Measurements from ENCODE around the gene CCM2L.

CCM2L gene

GRCh38 chr20:32012159-32012688 is 2.0 kb downstream of the CCM2L start:
- Mint-ChIP-seq H3K27ac (no peak overlapping the region), H3K36me3 (no peaks in the 10 kb centered on the region), H3K4me3 (no peak overlapping the region), H3K27me3 (peaks cover 48% of the 10 kb centered on the region), H3K9me3 (no peaks in the 10 kb centered on the region), H3K4me1 (no peaks in the 10 kb centered on the region)
- ATAC-seq, result no peak

GRCh38 chr20:32013326-32013725 is 3.1 kb downstream of the CCM2L start:
- Mint-ChIP-seq H3K27ac (no peak overlapping the region), H3K36me3 (no peaks in the 10 kb centered on the region), H3K9me3 (no peaks in the 10 kb centered on the region), H3K4me1 (peaks cover 8% of the 10 kb centered on the region), H3K4me3 (no peak overlapping the region), H3K27me3 (peaks cover 52% of the 10 kb centered on the region)
- ATAC-seq, result no peak

- ATAC-seq, result peak; percentile 31
- no peaks in the 10 kb centered on the region for H3K36me3 Mint-ChIP-seq
- H3K27me3 Mint-ChIP-seq, result peaks cover 76% of the 10 kb centered on the region
- H3K4me3 Mint-ChIP-seq, result peak overlapping the region; percentile 63
- peak overlapping the region; percentile 38 for H3K27ac Mint-ChIP-seq
- H3K9me3 Mint-ChIP-seq, result no peaks in the 10 kb centered on the region
- peaks cover 24% of the 10 kb centered on the region for H3K4me1 Mint-ChIP-seq
These were observed 7.5 kb downstream of the CCM2L start for GRCh38 chr20:32017711-32018251.

GRCh38 chr20:32018269-32019155 is 8.3 kb downstream of the CCM2L start:
- no peaks in the 10 kb centered on the region for H3K9me3 Mint-ChIP-seq
- H3K27me3 Mint-ChIP-seq, result peaks cover 83% of the 10 kb centered on the region
- H3K4me1 Mint-ChIP-seq, result peaks cover 24% of the 10 kb centered on the region
- peak; percentile 75 for ATAC-seq
- peak overlapping the region; percentile 90 for H3K4me3 Mint-ChIP-seq
- no peaks in the 10 kb centered on the region for H3K36me3 Mint-ChIP-seq
- H3K27ac Mint-ChIP-seq, result peak overlapping the region; percentile 38

- no peak overlapping the region for H3K27ac Mint-ChIP-seq
- H3K27me3 Mint-ChIP-seq, result peaks cover 88% of the 10 kb centered on the region
- H3K36me3 Mint-ChIP-seq, result no peaks in the 10 kb centered on the region
These were observed 8.9 kb downstream of the CCM2L start for GRCh38 chr20:32019156-32019510.

GRCh38 chr20:32019563-32020463 is 9.6 kb downstream of the CCM2L start:
- ATAC-seq, result no peak
- no peak overlapping the region for H3K27ac Mint-ChIP-seq
- H3K4me1 Mint-ChIP-seq, result peaks cover 29% of the 10 kb centered on the region
- no peaks in the 10 kb centered on the region for H3K36me3 Mint-ChIP-seq
- peak overlapping the region; percentile 77 for H3K4me3 Mint-ChIP-seq
- H3K27me3 Mint-ChIP-seq, result peaks cover 86% of the 10 kb centered on the region
- no peaks in the 10 kb centered on the region for H3K9me3 Mint-ChIP-seq

More at GRCh38 chr20:32019156-32019510, 8.9 kb downstream of the CCM2L start:
- no peak for ATAC-seq
- Mint-ChIP-seq H3K4me3 (peak overlapping the region; percentile 77), H3K9me3 (no peaks in the 10 kb centered on the region), H3K4me1 (peaks cover 24% of the 10 kb centered on the region)

- peaks cover 85% of the 10 kb centered on the region for H3K27me3 Mint-ChIP-seq
These were observed 10.9 kb downstream of the CCM2L start for GRCh38 chr20:32021091-32021490.

GRCh38 chr20:32024683-32025295 is 14.6 kb downstream of the CCM2L start:
- no peaks in the 10 kb centered on the region for H3K9me3 Mint-ChIP-seq
- H3K4me3 Mint-ChIP-seq, result no peak overlapping the region
- ATAC-seq, result peak; percentile 77
- H3K27me3 Mint-ChIP-seq, result peaks cover 69% of the 10 kb centered on the region
- peaks cover 16% of the 10 kb centered on the region for H3K4me1 Mint-ChIP-seq
- no peak overlapping the region for H3K27ac Mint-ChIP-seq
- no peaks in the 10 kb centered on the region for H3K36me3 Mint-ChIP-seq

More at GRCh38 chr20:32021091-32021490, 10.9 kb downstream of the CCM2L start:
- Mint-ChIP-seq H3K9me3 (no peaks in the 10 kb centered on the region), H3K4me3 (no peak overlapping the region), H3K27ac (no peak overlapping the region), H3K36me3 (no peaks in the 10 kb centered on the region), H3K4me1 (peaks cover 34% of the 10 kb centered on the region)
- ATAC-seq, result no peak

GRCh38 chr20:32027643-32028042 is 17.4 kb downstream of the CCM2L start:
- H3K27ac Mint-ChIP-seq, result no peak overlapping the region
- H3K9me3 Mint-ChIP-seq, result no peaks in the 10 kb centered on the region
- no peak overlapping the region for H3K4me3 Mint-ChIP-seq
- ATAC-seq, result no peak
- peaks cover 41% of the 10 kb centered on the region for H3K27me3 Mint-ChIP-seq
- no peaks in the 10 kb centered on the region for H3K36me3 Mint-ChIP-seq
- peaks cover 15% of the 10 kb centered on the region for H3K4me1 Mint-ChIP-seq

- Mint-ChIP-seq H3K27ac (no peak overlapping the region), H3K27me3 (peaks cover 40% of the 10 kb centered on the region), H3K4me3 (no peak overlapping the region), H3K9me3 (no peaks in the 10 kb centered on the region), H3K4me1 (peaks cover 15% of the 10 kb centered on the region), H3K36me3 (no peaks in the 10 kb centered on the region)
- ATAC-seq, result no peak
These were observed 18.6 kb downstream of the CCM2L start for GRCh38 chr20:32028647-32029372.

- H3K4me3 Mint-ChIP-seq, result no peak overlapping the region
- no peaks in the 10 kb centered on the region for H3K36me3 Mint-ChIP-seq
- H3K9me3 Mint-ChIP-seq, result no peaks in the 10 kb centered on the region
- H3K4me1 Mint-ChIP-seq, result peaks cover 18% of the 10 kb centered on the region
- no peak for ATAC-seq
- peaks cover 40% of the 10 kb centered on the region for H3K27me3 Mint-ChIP-seq
- H3K27ac Mint-ChIP-seq, result no peak overlapping the region
These were observed 19.3 kb downstream of the CCM2L start for GRCh38 chr20:32029561-32029960.

- no peak overlapping the region for H3K27ac Mint-ChIP-seq
- peak overlapping the region; percentile 61 for H3K4me3 Mint-ChIP-seq
- H3K36me3 Mint-ChIP-seq, result no peaks in the 10 kb centered on the region
- no peaks in the 10 kb centered on the region for H3K9me3 Mint-ChIP-seq
- peaks cover 30% of the 10 kb centered on the region for H3K27me3 Mint-ChIP-seq
- H3K4me1 Mint-ChIP-seq, result peaks cover 27% of the 10 kb centered on the region
- peak; percentile 69 for ATAC-seq
These were observed 21.0 kb downstream of the CCM2L start for GRCh38 chr20:32031007-32031958.

- Mint-ChIP-seq H3K27ac (no peak overlapping the region), H3K4me1 (peaks cover 38% of the 10 kb centered on the region), H3K27me3 (peaks cover 21% of the 10 kb centered on the region), H3K4me3 (no peak overlapping the region), H3K36me3 (no peaks in the 10 kb centered on the region), H3K9me3 (peaks cover 7% of the 10 kb centered on the region)
- no peak for ATAC-seq
These were observed 23.1 kb downstream of the CCM2L start for GRCh38 chr20:32033316-32033715.
